ENCODE results near the gene COG5. TPM values are rescaled to one million over a fixed set of nuclear protein-coding genes. Genes with fewer than 3 reads are reported as not detected.

Gene COG5
- total and polyA plus RNA-seq, 10 of the 15 experiments (the other 5 are each of a cell fraction or from before 2014, with no cell fraction given): 5.5 to 27.9 (median 15.6) TPM

- TF ChIP-seq REST (IDR thresholded peaks at IDR 0.05; ENCODE audit: low read depth, low read length): no peak
- no peak for TF ChIP-seq ZNF384 (IDR thresholded peaks at IDR 0.05; ENCODE audit: borderline replicate concordance, low read depth, low read length)
Measured at GRCh38 chr7:107212725-107213124, 351.0 kb downstream of the COG5 start (continued).

DNA sequence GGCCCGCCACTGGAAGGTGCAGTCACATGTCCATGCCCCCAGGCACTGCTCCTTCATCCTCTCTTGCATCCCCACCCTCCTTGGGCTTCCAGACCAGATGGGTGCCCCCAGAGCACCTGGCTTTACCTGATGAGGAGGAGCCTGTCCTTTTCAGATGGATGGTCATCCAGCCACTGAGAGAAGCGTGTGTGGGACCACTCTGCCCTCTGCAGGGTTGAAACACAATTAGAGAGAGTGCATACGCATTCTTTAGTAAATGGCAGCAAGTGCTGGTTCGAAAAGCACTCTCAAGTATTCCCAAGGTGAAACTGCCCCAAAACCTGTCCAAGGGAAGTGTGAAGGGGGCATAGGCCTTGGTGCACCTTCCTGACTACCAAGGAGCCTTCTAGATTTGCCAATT lies 353.3 kb downstream of the COG5 start:
- no peak for ATAC-seq
- no peaks in the 10 kb centered on the region for H3K27me3 ChIP-seq (replicated peaks in 1 of 2; ENCODE audit: control insufficient read depth in 2 of 2, insufficient read depth in 2 of 2, low read length in 1 of 2)
- ChIA-PET POLR2A (no interaction called here), RAD21 (ENCODE audit: unreplicated experiment) (no interaction called here), CTCF (no interaction called here), SMC1A (ENCODE audit: uncharacterized antibody, unreplicated experiment) (interaction anchor here (0.6 kb wide), 1 partner anchor 20 kb away, joined by 3 read pairs; no protein-coding TSS in a partner anchor)
- BruUV-seq (replicated peaks): no TSS peak
- no peak overlapping the region for H3K27ac ChIP-seq (ENCODE audit: control insufficient read depth, insufficient read depth)
- no peak overlapping the region for H3K4me2 ChIP-seq (ENCODE audit: control insufficient read depth, insufficient read depth)
- WGBS (ENCODE audit: insufficient coverage, insufficient replicate concordance, low lambda C conversion rate, missing lambda C conversion rate): 86% methylated on average over 4 of the region's 4 CpGs
- H3K9ac ChIP-seq (ENCODE audit: control insufficient read depth, insufficient read depth, low read length): no peak overlapping the region
- H4K20me1 ChIP-seq (ENCODE audit: control insufficient read depth, insufficient read depth): no peaks in the 10 kb centered on the region
- H3K4me3 ChIP-seq: no peak overlapping the region
- H2AFZ ChIP-seq (ENCODE audit: control insufficient read depth, low read depth, low read length): no peak overlapping the region
- intact Hi-C loops (cut with micrococcal nuclease; ENCODE audit: unreplicated experiment) (no loop called here), in situ Hi-C loops (cut with MboI) (no loop called here)
- H3K36me3 ChIP-seq (ENCODE audit: control insufficient read depth in 2 of 2, insufficient read depth in 2 of 2, low read length in 1 of 2): peaks cover 2 to 9% of the 10 kb centered on the region in 2 experiments; a peak in 3 of 4 replicates
- TF ChIP-seq, protein P1, sequence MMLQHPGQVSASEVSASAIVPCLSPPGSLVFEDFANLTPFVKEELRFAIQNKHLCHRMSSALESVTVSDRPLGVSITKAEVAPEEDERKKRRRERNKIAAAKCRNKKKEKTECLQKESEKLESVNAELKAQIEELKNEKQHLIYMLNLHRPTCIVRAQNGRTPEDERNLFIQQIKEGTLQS (IDR thresholded peaks at IDR 0.05; ENCODE audit: borderline replicate concordance, extremely low read depth, low read depth, low read length): no peak
- TF ChIP-seq PRDM15 (CRISPR knock-in tag; IDR thresholded peaks at IDR 0.05) (no peak), SPI1 (IDR thresholded peaks at IDR 0.05; ENCODE audit: borderline replicate concordance, insufficient read depth, low read depth, low read length) (no peak), IRF3 (IDR thresholded peaks at IDR 0.05) (no peak)
- H3K79me2 ChIP-seq (ENCODE audit: control insufficient read depth, insufficient read depth, low read length): no peaks in the 10 kb centered on the region
- no peak for FAIRE-seq
- H3K4me1 ChIP-seq (ENCODE audit: control insufficient read depth, insufficient read depth, low read length): no peaks in the 10 kb centered on the region
- peaks cover 2% of the 10 kb centered on the region; the same call in 2 of the 3 replicates for H3K9me3 ChIP-seq (replicated peaks; ENCODE audit: control insufficient read depth, insufficient read depth, low read length)
- DNase-seq (ENCODE audit: low read depth, low spot score): no peak
